HG02943 (cell line): ENCODE measurements around the gene NR6A1.

Experiments used
- ATAC-seq: cut with Tn5 transposase; IDR thresholded peaks from one replicate; pipeline ENCODE4 v1.9.1; 2021; ENCODE audit warnings: mild to moderate bottlenecking, low read depth, moderate library complexity; ENCODE audit not compliant: unreplicated experiment

NR6A1 gene

DNA sequence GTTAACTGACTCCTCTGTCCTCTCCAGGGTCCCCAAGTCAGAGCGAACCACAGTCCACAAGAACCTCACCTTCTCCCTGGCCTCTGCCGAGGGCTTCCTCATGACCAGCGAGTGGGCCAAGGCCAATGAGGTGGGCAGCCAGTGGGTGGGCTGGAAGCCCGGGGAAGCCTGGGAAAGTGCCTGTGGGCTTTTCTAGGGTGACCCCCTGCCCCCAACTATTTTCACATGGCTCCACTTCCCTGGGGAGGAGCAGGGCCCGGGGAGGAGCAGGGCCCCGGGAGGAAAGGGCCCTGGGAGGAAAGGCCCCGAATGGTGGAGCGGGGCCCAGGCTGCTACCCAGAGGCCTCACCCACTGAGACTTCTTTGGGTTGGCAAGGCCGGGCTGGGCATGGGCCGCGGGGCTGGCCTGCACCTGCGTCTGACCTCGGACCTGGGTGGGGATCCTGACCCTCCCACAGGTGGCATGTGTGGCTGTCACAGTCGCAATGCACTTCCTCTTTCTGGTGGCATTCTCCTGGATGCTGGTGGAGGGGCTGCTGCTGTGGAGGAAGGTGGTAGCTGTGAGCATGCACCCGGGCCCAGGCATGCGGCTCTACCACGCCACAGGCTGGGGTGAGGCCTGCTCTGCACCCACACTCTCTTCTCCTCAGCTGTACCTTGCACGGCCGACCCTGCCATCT, 302.9 kb downstream of the NR6A1 start:
- ATAC-seq: no peak

- no peak for ATAC-seq
These were observed 303.6 kb downstream of the NR6A1 start for GRCh38 chr9:124467410-124468060.
